Iris pigment epithelial cell (primary cell): ENCODE data around the gene ELF1.

Experiments used
- DNase-seq: peaks from one replicate; pipeline ENCODE4 v3.0.0-alpha.2; 2011; ENCODE audit warnings: low read depth

Gene ELF1

GRCh38 chr13:41006978-41007743 is 12.0 kb downstream of the ELF1 start:
- DNase-seq: no peak

GRCh38 chr13:41006306-41006705 is 12.8 kb downstream of the ELF1 start:
- no peak for DNase-seq

- no peak for DNase-seq
These were observed 13.4 kb downstream of the ELF1 start for GRCh38 chr13:41005704-41006103.

DNA sequence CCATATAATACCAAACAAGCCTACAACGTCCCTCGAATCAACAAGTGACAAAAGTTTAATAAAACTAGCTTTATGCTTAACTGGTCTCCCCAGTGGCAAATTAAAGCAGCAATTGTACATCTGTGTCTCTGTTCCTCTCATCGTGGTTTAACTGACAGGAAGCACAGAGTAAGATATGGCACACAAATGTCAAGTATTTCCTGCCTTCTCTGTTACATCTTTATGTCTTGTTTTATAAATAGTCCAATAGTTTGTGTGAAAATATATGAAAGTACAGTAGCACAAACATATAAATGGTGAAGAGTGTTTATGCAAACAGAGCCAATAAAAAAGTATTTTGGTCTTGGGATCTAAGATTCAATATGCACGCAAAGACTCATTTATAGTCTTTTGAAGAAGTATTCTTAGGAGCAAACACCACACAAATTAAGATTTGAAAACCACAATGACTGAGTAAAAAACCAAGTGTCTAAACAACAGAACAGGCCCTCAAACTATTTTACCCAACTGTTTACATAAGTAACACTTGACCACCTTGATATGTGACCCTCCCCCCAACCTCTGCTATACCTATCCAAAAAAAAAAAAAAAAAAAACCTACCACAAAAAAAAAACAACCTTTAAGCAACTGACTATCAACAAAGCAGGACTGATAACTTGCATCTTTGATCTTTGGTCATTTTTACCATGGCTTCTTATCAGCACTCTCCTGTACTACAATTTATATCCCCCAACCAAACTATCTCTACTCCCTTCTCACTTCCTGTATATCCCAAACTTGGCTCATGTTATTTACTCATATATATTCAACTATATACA is 14.0 kb downstream of the ELF1 start:
- DNase-seq: peak; percentile 40

DNA sequence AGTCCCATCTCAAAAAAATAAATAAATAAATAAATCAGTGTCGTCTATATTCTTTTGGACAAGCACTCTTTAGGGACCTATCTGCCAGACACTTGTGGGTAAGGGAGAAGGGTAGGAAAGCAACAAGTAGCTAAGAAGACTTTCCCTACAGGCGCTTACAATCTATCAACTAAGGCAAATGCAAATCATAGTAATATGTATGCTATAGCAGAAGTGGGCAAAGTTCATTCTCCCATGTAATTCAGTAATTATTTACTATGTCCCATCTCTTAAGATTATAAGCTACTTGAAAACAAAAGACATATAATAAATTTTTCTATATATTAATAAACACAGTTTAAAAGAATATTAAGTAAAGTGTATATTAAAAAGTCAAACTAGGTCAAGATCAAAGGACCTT is 16.5 kb downstream of the ELF1 start:
- no peak for DNase-seq

DNA sequence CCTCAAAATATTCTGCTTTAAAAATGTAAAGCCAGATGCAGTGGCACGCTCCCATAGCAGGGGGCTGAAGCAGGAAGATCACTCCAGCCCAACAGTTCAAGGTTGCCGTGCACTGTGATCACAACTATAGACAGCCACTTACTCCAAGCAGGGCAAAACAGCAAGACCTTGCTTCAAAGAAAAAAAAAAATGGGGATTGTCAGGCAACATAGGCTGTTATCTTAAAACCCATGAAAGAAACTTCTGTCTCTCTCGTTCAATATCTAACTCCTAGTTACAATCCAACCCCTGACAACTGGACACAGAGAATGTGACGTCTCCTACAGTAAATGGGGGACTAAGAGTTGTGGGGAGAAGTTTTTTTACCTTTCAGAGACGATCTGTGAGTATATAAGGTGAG is 17.4 kb downstream of the ELF1 start:
- DNase-seq: no peak

DNA sequence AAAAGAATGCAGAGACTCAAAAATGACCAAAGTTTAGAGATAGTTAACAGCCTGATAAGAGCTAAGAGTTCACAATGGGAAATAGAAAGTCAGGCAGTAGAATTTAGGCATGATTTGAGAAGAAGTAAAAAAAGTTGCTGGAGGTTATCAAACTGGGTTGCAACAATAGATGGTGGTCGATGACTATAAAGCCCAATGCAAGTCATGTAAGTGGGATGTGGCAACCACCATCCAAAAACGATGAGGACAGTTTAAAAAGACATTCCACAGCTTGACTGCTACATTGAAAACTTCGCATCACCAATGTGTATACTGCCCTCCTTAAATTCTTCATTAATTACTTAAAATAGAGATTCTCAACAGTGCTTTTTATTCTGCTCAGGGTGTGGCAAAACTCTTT is 19.7 kb downstream of the ELF1 start:
- DNase-seq: no peak

DNA sequence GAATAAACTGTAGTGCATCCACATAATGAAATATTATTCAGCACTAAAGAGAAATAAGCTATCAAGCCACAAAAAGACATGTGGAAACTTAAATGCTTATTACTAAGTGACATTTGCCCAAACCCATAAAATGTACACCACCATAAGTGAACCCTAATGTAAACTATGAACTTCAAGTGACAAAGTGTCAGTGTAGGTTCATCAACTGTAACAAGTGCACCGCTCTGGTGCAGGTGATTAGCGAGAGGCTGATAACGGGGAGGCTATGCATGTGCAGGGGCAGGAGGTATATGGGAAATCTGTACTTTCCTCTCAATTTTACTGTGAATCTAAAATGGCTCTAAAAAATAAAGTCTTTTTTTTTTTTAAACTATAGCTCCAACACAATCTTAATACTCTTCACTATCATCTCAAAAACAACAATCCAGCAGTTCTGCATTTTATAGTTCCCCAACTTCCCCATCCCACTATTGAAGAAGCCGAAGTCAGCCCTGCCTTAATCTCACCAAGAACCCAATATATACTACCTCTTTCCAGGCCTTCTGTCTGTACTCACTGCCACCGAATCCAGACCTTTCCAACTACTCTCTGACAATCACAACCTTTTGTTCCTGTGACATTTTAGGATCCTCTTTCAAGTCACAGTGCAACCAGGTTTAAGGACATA is 22.6 kb downstream of the ELF1 start:
- no peak for DNase-seq

GRCh38 chr13:40995997-40996396 is 23.1 kb downstream of the ELF1 start:
- no peak for DNase-seq

DNA sequence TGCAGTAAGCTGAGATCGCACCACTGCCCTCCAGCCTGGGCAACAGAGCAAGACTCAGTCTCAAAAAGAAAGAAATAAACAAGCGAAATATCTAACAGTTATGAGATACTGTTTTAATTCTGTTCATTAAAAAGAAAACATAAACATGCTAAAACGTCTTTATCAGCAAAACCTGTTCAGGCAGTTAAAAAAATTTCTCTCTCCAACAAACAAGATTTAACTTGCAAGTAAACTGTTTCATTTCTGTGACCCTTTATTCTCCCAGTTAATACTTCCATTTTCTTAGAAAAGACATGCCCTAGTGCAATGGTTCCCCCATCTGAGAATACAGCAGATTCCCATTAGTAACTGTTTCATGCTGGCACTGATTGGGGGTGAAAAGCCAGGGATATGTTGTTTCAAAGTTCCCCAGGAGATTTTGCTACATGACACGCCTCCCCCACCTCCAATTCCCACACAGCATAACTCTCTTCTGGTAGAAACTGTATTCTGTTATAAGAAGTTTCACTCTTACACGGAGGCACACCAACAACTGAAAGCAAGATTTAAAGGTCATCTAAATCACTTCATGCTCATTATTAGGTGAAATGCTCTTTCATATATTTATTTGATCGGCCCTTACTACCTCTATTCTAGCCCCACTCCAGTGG is 24.4 kb downstream of the ELF1 start:
- no peak for DNase-seq

DNA sequence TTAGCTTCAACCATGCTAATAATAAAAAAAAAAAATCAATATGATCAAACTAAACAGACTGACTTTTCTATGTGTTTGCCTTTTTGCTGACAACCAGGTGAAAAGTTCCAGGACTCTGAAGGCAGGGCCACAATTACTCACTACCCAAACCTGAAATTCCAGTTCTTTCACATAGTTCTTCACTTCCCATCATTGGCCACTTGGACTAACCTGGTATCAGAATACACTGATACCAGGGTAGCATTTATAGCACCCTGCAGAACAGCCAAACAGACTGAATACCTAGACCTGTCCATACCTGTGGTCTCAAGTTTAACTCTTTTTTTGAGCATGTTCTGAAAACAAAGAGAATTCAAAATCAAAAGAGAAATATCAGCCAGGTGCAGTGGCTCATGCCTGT is 25.1 kb downstream of the ELF1 start:
- DNase-seq: no peak

DNA sequence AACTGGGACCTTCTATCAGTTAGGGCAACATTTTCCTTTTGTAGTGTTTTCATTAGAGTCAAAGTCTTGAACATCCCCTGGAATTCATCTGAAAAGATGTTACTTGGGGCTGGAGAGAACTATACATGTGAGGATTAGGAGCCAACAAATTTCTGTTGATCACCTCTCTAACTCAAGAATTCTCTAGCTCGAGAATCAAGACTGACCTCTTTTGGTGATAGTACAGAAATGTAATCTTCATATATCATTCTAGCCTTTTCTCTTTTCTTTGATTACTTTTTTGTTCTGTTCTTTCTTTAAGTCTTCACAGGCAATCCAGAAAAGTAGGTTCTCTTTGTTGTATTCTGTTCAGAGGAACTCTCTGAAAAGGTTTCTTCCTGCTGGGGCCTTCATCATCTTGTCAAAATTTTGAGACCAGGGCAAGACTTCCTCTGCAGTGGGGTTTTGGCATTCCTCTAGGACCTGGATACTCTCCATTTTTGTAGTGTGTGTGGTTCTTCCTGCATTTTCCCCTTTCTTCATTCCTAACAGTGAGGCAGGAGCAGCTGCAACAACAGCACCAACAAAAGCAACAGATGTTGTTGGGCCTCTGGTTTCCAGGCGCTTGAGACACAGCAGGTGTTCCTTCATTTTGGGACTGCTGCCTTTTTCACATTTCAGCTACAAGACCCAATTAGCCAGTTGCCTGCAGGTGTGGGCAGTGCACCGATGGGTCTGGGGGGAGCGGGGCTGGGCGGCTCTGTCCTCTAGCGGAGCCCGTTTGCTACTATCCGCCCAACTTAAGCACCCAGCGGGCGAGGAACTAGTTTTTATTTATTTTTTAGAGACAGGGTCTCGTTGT is 26.2 kb downstream of the ELF1 start:
- no peak for DNase-seq

DNA sequence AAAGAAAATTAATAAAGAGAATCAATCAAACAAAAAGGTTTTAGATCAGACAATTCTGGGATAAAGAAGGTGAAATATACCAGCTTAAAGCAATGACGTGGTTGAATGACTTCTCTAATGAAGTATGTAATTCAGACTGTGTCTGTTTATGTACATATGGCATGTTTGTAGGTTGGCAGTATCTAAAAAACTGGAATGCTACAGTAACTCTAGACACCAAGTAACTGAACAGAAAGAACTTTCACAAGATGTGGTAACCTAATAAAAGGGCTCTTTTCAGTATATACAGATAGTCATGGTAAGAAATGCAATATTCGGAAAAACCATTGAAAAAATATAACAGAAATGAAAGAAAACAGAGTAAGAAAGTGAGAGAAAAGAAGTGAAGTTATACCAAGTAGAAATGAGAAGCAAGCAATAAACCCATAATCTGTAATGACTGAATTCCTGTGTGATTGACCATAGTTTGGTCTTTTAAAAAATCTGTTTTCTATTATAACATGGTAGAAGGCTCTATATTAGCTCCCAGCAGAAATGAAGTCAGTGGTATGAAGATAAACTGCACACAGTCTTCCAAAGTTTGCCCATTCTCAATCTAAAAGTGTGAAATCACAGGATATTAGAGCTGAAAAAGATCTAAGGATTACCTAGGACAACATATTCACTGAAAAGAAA is 31.4 kb downstream of the ELF1 start:
- DNase-seq: no peak

DNA sequence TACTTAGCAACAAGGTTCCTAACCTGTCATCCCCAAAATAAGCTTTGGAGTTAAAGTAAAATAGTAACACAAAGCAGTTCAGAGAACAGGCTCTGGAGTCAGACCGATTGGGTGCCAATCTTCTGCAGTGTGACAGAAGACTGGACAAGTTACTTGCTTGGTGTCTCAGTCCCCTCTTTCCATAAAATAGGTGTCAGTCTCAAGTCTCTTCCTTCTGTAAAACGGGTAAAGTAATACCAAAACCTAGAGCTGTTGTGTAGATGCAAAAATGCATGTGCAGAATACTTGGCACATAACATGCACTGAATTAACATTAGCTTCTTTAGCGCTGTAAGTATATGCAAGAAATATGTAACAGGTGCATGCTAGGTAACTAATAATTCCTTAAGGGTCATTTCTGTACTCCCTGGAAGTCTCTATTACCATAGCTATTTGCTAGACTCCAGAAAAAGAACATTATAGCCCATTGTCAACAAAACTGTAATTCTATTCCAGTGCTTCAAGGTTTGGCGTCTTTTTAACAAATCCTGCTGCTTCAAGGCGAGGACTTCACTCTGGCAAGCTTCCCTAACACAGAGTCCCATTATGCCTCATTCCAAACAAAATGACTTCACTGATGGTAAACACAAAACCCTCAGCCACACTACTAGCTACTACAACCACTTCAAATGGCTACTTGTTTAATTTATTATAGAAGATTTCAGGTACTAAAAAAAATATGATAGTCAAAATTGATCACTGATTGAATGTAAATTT is 32.8 kb downstream of the ELF1 start:
- peak; percentile 53 for DNase-seq

- no peak for DNase-seq
These were observed 33.6 kb downstream of the ELF1 start for GRCh38 chr13:40985381-40986100.

- no peak for DNase-seq
These were observed 34.3 kb downstream of the ELF1 start for GRCh38 chr13:40984668-40985366.

- DNase-seq: no peak
These were observed 35.1 kb downstream of the ELF1 start for GRCh38 chr13:40983725-40984667.

- DNase-seq: no peak
These were observed 35.9 kb downstream of the ELF1 start for GRCh38 chr13:40983259-40983658.
